ENCODE results near the gene FEZ2.
A peak's percentile ranks its signal among the peaks of the same experiment; 100 is the strongest.
"Not testable (repeated sequence)": the region's sequence is repeated elsewhere in the genome, so short reads cannot be mapped to it uniquely, and the experiment has no call there.

FEZ2 gene

GRCh38 chr2:36597532-36598377 lies at the start of gene FEZ2:
TSS of gene FEZ2 (minus strand) at chr2:36598168. CDS start at chr2:36598142, 26 bp downstream.
- peak within 1 kb of the TSS; percentile 62 for H3K4me3 ChIP-seq (ENCODE audit: low read depth, low read length)
- peak; percentile 47 for DNase-seq (ENCODE audit: low read depth)

- no peak overlapping the region for H3K4me3 ChIP-seq (ENCODE audit: low read depth, low read length)
- DNase-seq (ENCODE audit: low read depth) = no peak
Measured at GRCh38 chr2:36634981-36635597, 37.1 kb upstream of the FEZ2 start.

- DNase-seq (ENCODE audit: low read depth) = no peak
- no peak overlapping the region for H3K4me3 ChIP-seq (ENCODE audit: low read depth, low read length)
Measured at GRCh38 chr2:36633470-36634092, 35.6 kb upstream of the FEZ2 start.

- H3K4me3 ChIP-seq (ENCODE audit: low read depth, low read length) = no peak overlapping the region
- no peak for DNase-seq (ENCODE audit: low read depth)
Measured at GRCh38 chr2:36626756-36627155, 28.8 kb upstream of the FEZ2 start.

GRCh38 chr2:36626071-36626470 lies 28.1 kb upstream of the FEZ2 start:
- no peak for DNase-seq (ENCODE audit: low read depth)

GRCh38 chr2:36625304-36625703 lies 27.3 kb upstream of the FEZ2 start:
- H3K4me3 ChIP-seq (ENCODE audit: low read depth, low read length) = no peak overlapping the region
- no peak for DNase-seq (ENCODE audit: low read depth)

More at GRCh38 chr2:36626071-36626470, 28.1 kb upstream of the FEZ2 start:
- no peak overlapping the region for H3K4me3 ChIP-seq (ENCODE audit: low read depth, low read length)

GRCh38 chr2:36620321-36620720 lies 22.4 kb upstream of the FEZ2 start:
- DNase-seq (ENCODE audit: low read depth) = no peak
- no peak overlapping the region for H3K4me3 ChIP-seq (ENCODE audit: low read depth, low read length)

GRCh38 chr2:36618381-36618780 lies 20.4 kb upstream of the FEZ2 start:
- H3K4me3 ChIP-seq (ENCODE audit: low read depth, low read length) = no peak overlapping the region
- peak; percentile 54 for DNase-seq (ENCODE audit: low read depth)

GRCh38 chr2:36616947-36617346 lies 19.0 kb upstream of the FEZ2 start:
- no peak for DNase-seq (ENCODE audit: low read depth)
- no peak overlapping the region for H3K4me3 ChIP-seq (ENCODE audit: low read depth, low read length)

- DNase-seq (ENCODE audit: low read depth) = peak; percentile 89
- H3K4me3 ChIP-seq (ENCODE audit: low read depth, low read length) = no peak overlapping the region
Measured at GRCh38 chr2:36615222-36615621, 17.3 kb upstream of the FEZ2 start.

GRCh38 chr2:36613801-36614200 lies 15.8 kb upstream of the FEZ2 start:
- no peak overlapping the region for H3K4me3 ChIP-seq (ENCODE audit: low read depth, low read length)
- DNase-seq (ENCODE audit: low read depth) = no peak

- peak; percentile 7 for DNase-seq (ENCODE audit: low read depth)
- no peak overlapping the region for H3K4me3 ChIP-seq (ENCODE audit: low read depth, low read length)
Measured at GRCh38 chr2:36611316-36611990, 13.5 kb upstream of the FEZ2 start.

GRCh38 chr2:36609507-36609906 lies 11.5 kb upstream of the FEZ2 start:
- no peak for DNase-seq (ENCODE audit: low read depth)
- no peak overlapping the region for H3K4me3 ChIP-seq (ENCODE audit: low read depth, low read length)

GRCh38 chr2:36607947-36608346 lies 10.0 kb upstream of the FEZ2 start:
- DNase-seq (ENCODE audit: low read depth) = no peak
- no peak overlapping the region for H3K4me3 ChIP-seq (ENCODE audit: low read depth, low read length)

- DNase-seq (ENCODE audit: low read depth) = no peak
- no peak overlapping the region for H3K4me3 ChIP-seq (ENCODE audit: low read depth, low read length)
Measured at GRCh38 chr2:36606925-36607324, 9.0 kb upstream of the FEZ2 start.

- no peak for DNase-seq (ENCODE audit: low read depth)
Measured at GRCh38 chr2:36605273-36605672, 7.3 kb upstream of the FEZ2 start.

GRCh38 chr2:36603629-36604028 lies 5.7 kb upstream of the FEZ2 start:
- not testable (repeated sequence) for H3K4me3 ChIP-seq (ENCODE audit: low read depth, low read length)

More at GRCh38 chr2:36605273-36605672, 7.3 kb upstream of the FEZ2 start:
- H3K4me3 ChIP-seq (ENCODE audit: low read depth, low read length) = no peak overlapping the region

GRCh38 chr2:36597003-36597531 lies 901 bp downstream of the FEZ2 start:
- no peak for DNase-seq (ENCODE audit: low read depth)
- H3K4me3 ChIP-seq (ENCODE audit: low read depth, low read length) = peak overlapping the region; percentile 62

More at GRCh38 chr2:36603629-36604028, 5.7 kb upstream of the FEZ2 start:
- DNase-seq (ENCODE audit: low read depth) = not testable (repeated sequence)

- no peak for DNase-seq (ENCODE audit: low read depth)
- H3K4me3 ChIP-seq (ENCODE audit: low read depth, low read length) = peak overlapping the region; percentile 62
Measured at GRCh38 chr2:36596397-36596796, 1.6 kb downstream of the FEZ2 start.

GRCh38 chr2:36594849-36595248 lies 3.1 kb downstream of the FEZ2 start:
- DNase-seq (ENCODE audit: low read depth) = no peak
- H3K4me3 ChIP-seq (ENCODE audit: low read depth, low read length) = no peak overlapping the region
